ENCODE measurements around the gene FBLN1.

DNA sequence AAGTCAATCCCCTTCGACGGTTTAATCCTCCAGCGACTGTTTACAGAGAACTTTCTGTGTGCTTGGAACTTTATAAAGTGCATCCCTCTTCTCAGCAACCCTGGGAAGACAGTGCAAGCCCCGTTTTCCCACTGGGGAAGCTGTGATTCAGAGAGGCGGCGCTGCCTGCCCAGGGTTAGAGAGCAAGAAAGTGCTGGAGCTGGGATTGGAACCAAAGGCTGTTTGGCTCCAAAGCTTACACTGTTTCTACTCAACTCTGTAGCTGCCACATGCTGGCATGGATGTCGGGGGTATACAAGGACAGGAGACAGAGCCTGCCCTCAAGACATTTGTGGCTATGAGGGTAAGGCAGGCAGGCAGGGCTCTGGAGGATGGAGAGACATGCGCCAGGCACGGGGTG is 13.0 kb downstream of the FBLN1 start:
- TF ChIP-seq CTCF (IDR thresholded peaks at IDR 0.05; ENCODE audit: low read length): no peak
- TF ChIP-seq EZH2 (IDR thresholded peaks at IDR 0.05; ENCODE audit: borderline replicate concordance, low read length): no peak

Measured in OCI-LY1 (cell line).